Neural progenitor cell (in vitro differentiated cells): ENCODE data around the gene HCN1.

ENCODE experiments used
- CTCF ChIP-seq: fragments of 200-600 bp; sonication (generic); IDR thresholded peaks from 2 replicates; pipeline ENCODE4 v1.5.1; 2017; ENCODE audit warnings: antibody characterized with exemption, mild to moderate bottlenecking
- EZH2 ChIP-seq: fragments of 200-600 bp; sonication (generic); IDR thresholded peaks from 2 replicates; pipeline ENCODE4 v1.6.1; 2017; ENCODE audit warnings: antibody characterized with exemption, mild to moderate bottlenecking, moderate library complexity

GRCh38 chr5:45687701-45688100, 8.5 kb downstream of the HCN1 start:
- TF ChIP-seq CTCF, result no peak
- TF ChIP-seq EZH2, result no peak
